Activated CD4-positive, alpha-beta T cell treated with anti-CD3 and anti-CD28 coated beads, Interleukin-2, Interleukin-4, amounts not matched to agents 100 ng/mL and 50 ng/mL, durations not matched to agents 16 hours and 8 hours (primary cell): Measurements from ENCODE around the gene DLG2.
A peak's percentile ranks its signal among the peaks of the same experiment; 100 is the strongest.
"Not testable (repeated sequence)": the region's sequence is repeated elsewhere in the genome, so short reads cannot be mapped to it uniquely, and the experiment has no call there.

Experiments
- DNase-seq: peaks from one replicate; pipeline ENCODE4 v3.0.0-alpha.2; 2020; ENCODE audit warnings: low spot score

DLG2 gene

DNA sequence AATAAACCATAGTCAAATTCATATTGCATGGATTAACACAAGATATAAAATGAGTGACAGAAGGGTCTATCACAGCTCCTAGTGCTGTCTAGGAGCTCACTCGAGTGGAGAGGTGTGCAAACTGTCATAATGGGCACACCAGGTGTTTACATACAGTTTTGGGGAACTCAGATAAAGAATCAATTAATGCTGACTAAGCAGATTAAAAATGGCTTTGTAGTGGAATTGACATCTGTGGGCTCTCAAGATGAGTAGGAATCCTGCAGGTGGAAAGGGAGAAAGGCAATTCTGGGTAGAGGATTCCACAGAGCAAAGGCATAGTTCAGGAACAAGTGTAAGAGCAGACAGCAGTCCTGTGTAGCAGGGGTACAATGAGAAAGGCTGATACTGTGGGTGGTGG, 1844.8 kb downstream of the DLG2 start:
- no peak for DNase-seq

DNA sequence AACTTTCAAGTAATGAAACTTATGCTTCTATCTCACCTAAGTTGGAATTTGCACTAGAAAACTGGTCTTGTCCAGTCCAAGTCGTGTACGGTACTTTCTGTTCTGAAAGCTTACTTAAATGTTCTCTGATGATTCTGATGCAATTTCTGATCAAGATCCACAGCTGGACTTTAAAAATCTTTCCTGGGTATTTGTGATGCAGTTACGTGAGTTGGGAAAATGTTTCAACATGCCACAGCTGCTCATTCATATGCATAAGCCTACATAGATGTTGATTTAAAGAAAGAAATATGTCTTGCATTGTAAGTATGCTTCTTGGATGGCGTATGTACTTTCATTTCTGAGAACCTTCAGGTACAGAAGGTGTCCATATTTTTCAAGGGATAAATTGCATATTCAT, 1847.3 kb downstream of the DLG2 start:
- no peak for DNase-seq

DNA sequence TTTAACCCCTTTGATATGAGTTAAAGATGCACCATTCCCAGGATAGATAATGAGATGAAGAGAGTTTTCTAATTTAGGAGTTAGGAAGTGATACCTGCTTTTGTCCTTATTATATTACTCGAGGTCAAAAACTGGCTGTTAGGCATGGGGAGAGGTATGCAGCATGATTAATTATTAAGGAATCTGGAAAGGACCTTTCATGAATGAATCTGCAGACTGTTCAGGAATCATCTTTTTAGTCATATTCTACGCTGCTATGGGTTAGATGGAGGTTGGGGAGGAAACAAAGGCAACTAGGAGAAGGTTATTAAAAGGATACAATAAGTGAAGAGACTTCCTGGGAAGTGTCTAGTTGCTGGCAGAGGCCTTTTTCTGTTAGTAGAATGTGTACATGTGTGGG, 1848.5 kb downstream of the DLG2 start:
- DNase-seq = no peak

GRCh38 chr11:83773950-83774880, 1852.9 kb downstream of the DLG2 start:
- DNase-seq = no peak

- no peak for DNase-seq
These were observed 1858.7 kb downstream of the DLG2 start for GRCh38 chr11:83768489-83768888.

- no peak for DNase-seq
These were observed 1860.2 kb downstream of the DLG2 start for GRCh38 chr11:83766932-83767331.

DNA sequence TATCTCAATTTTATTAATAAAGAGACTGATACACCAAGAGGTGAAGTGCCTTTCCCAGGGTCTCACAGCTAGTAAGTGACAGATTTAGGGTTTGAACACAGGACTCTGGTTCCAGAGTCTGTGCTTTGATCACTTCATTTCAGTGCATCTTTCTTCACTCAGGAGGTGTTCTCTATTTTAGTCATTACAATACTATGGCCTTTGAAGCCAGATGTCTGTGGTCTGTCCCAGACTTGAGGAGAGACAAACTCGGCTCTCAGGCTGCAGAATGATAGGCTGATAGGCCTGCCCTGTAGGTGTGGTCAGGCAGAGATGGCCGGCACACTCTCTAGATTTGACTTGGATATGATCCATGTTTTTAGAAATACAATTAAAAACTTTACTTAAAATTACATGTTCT, 1862.5 kb downstream of the DLG2 start:
- DNase-seq = peak; percentile 2

DNA sequence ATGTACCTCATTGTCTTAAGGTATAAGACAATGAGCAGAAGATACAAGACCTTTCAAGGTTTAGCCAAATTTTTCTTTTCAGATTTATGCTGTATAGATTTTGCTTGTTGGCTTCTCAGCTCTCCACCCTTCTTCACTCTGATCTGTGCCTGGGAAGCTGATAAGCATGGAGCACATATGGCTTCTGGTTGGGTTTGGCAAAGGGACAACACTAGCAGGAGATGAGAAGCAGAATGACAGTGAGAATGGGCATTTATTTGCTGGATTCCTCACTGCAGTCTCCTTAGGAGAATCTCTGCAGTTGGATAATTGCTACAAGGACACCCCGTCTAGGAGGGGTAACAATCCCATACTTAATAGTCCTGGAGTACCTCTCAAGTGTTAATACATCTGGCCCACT, 1866.2 kb downstream of the DLG2 start:
- DNase-seq = no peak

- DNase-seq = no peak
These were observed 1868.0 kb downstream of the DLG2 start for GRCh38 chr11:83759148-83759547.

DNA sequence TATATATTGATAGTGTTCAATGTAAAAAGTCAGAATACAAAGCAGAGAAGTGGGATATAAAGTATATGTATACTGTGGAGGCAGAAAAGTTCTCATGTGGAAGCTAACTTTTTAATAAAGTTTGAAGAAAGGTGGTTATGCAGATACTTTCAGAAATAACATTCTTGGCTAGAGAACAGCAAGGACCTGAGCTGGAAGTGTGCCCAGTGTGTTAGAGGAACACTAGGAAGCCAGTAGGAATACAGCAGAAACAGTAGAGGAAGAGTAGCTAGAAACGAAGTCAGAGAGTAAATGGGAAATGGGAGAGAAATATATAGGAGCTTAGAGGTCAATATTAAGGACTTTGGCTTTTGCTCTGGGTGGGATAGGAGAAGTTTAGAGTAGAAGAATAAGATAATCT, 1876.1 kb downstream of the DLG2 start:
- no peak for DNase-seq

DNA sequence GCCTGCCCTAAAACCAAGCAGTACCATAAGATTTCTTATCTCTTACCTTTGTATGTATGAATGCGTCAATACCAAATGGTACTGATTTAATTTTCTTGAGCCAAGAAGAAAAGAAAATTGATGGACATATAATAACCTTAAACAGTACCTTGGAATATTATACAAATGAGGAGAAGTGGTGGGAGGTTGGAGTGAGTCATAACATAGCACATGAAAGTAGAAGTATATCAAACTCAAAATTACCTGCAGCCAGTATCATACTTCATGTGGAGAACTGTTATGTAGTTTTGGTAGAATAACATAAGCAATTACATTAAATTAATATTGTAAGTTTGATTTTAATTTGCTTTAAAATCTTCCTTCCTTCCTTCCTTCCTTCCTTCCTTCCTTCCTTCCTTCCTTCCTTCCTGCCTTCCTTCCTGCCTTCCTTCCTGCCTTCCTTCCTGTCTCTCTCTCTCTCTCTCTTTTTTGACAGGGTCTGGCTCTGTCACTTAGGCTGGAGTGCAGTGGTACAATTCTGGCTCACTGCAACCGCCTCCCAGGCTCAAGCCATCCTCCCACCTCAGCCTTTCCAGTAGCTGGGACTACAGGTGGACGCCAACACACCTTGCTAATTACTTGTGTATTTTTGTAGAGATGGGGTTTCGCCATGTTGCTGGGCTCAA, 1880.1 kb downstream of the DLG2 start:
- DNase-seq = no peak

GRCh38 chr11:83744620-83745192, 1882.4 kb downstream of the DLG2 start:
- no peak for DNase-seq

- DNase-seq = no peak
These were observed 1890.5 kb downstream of the DLG2 start for GRCh38 chr11:83736684-83737083.

- no peak for DNase-seq
These were observed 1893.0 kb downstream of the DLG2 start for GRCh38 chr11:83734120-83734519.

GRCh38 chr11:83731288-83731687, 1895.9 kb downstream of the DLG2 start:
- DNase-seq = not testable (repeated sequence)

DNA sequence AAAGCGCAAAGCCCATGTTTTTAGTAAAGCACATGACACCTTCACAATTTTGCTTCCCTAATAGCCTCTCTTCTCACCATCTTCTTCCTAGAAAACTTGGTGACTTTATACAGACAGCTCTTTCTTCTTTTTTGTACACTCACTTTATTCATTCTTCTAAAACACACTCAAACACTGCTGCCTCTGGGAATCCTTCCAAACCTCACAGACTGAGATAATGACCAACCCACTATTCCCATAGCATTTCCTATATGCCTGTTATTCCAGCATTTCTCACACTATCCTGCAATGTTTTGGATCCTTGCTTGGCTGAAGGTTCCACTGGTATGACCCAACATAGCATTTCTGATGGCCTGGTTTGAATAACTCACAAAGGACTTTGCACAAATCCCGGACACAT, 1898.9 kb downstream of the DLG2 start:
- no peak for DNase-seq

- no peak for DNase-seq
These were observed 1899.9 kb downstream of the DLG2 start for GRCh38 chr11:83727251-83727650.

- no peak for DNase-seq
These were observed 1900.8 kb downstream of the DLG2 start for GRCh38 chr11:83726316-83726715.

DNA sequence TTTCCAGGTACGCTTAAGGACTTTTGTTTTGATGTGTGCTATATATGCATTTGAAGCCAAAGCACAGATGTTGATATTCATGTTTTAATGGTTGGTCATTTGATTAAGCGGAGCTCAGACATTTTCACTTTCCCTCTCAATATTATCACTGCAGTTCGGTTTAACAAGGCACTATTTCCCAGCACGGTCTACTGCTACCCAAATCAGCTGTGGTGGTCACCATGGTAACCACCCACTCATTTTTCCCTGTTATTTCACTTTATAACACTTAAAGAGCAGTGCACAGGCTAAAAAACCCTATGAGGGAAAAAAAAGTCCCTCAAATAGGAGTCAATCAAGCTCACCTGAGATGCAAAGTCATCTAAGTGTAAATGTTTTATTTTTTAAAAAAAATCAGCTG, 1901.4 kb downstream of the DLG2 start:
- DNase-seq = no peak

DNA sequence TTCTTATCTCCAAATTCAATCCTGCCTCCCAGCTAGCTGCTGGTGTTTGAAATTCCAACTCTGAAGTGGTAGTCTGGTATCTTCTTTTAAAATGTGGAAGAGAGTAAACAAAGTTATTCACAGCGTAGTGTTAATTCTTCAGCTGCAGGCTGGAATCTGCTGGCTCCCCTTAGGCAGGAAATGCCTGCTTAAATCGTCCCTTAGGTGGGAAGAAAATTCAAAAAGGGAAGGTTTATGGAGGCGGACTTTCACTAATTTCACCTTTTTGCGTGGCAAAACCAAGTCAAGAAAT, 1901.9 kb downstream of the DLG2 start:
- no peak for DNase-seq

GRCh38 chr11:83723999-83724398, 1903.1 kb downstream of the DLG2 start:
- peak; percentile 27 for DNase-seq

GRCh38 chr11:83722392-83723119, 1904.6 kb downstream of the DLG2 start:
- no peak for DNase-seq

GRCh38 chr11:83721263-83721662, 1905.9 kb downstream of the DLG2 start:
- no peak for DNase-seq
